Neuron (in vitro differentiated cells): ENCODE data around the gene ELFN2.

Experiments
- H2AFZ ChIP-seq: one replicate; pipeline ENCODE4 v1.6.1; 2013; ENCODE audit warnings: low read depth, mild to moderate bottlenecking, inconsistent platforms, low read length, moderate library complexity
- H3K27me3 ChIP-seq: one replicate; pipeline ENCODE4 v1.6.1; 2013; ENCODE audit warnings: low read length; ENCODE audit not compliant: insufficient read depth
- H3K36me3 ChIP-seq: one replicate; pipeline ENCODE4 v1.6.1; 2013; ENCODE audit warnings: low read length; ENCODE audit not compliant: insufficient read depth
- H3K4me1 ChIP-seq: one replicate; pipeline ENCODE4 v1.6.1; 2013; ENCODE audit warnings: low read length; ENCODE audit not compliant: insufficient read depth
- H3K4me3 ChIP-seq: 2 replicates; pipeline ENCODE4 v1.5.1; 2013; ENCODE audit warnings: mild to moderate bottlenecking, low read length, moderate library complexity
- H3K9me3 ChIP-seq: one replicate; pipeline ENCODE4 v1.6.1; 2013; ENCODE audit warnings: low read length

ELFN2 gene

GRCh38 chr22:37428649-37429586 lies 1.6 kb upstream of the ELFN2 start:
- Histone ChIP-seq H3K36me3 (no peaks in the 10 kb centered on the region), H3K27me3 (peaks cover 74% of the 10 kb centered on the region), H3K4me1 (peaks cover 4% of the 10 kb centered on the region), H3K4me3 (no peak overlapping the region), H2AFZ (no peak overlapping the region), H3K9me3 (peaks cover 2% of the 10 kb centered on the region)

- H3K9me3 ChIP-seq, result peaks cover 2% of the 10 kb centered on the region
- no peaks in the 10 kb centered on the region for H3K36me3 ChIP-seq
- H3K4me1 ChIP-seq, result peaks cover 4% of the 10 kb centered on the region
- peaks cover 83% of the 10 kb centered on the region for H3K27me3 ChIP-seq
- no peak overlapping the region for H2AFZ ChIP-seq
- no peak overlapping the region for H3K4me3 ChIP-seq
Observed at GRCh38 chr22:37427711-37428635, 694 bp upstream of the ELFN2 start.

GRCh38 chr22:37426706-37427134 lies 559 bp downstream of the ELFN2 start:
- H3K4me1 ChIP-seq, result peaks cover 4% of the 10 kb centered on the region
- no peak overlapping the region for H3K4me3 ChIP-seq
- no peaks in the 10 kb centered on the region for H3K36me3 ChIP-seq
- no peak overlapping the region for H2AFZ ChIP-seq
- H3K27me3 ChIP-seq, result peaks cover 78% of the 10 kb centered on the region
- H3K9me3 ChIP-seq, result no peaks in the 10 kb centered on the region

- Histone ChIP-seq H3K4me3 (no peak overlapping the region), H3K36me3 (no peaks in the 10 kb centered on the region), H3K9me3 (no peaks in the 10 kb centered on the region), H3K4me1 (peaks cover 4% of the 10 kb centered on the region), H2AFZ (no peak overlapping the region), H3K27me3 (peaks cover 80% of the 10 kb centered on the region)
Observed at GRCh38 chr22:37425800-37426705, 1.2 kb downstream of the ELFN2 start.

- Histone ChIP-seq H2AFZ (no peak overlapping the region), H3K4me1 (peaks cover 4% of the 10 kb centered on the region), H3K36me3 (no peaks in the 10 kb centered on the region), H3K4me3 (no peak overlapping the region), H3K27me3 (peaks cover 81% of the 10 kb centered on the region), H3K9me3 (no peaks in the 10 kb centered on the region)
Observed at GRCh38 chr22:37425369-37425768, 1.9 kb downstream of the ELFN2 start.

- Histone ChIP-seq H3K9me3 (no peaks in the 10 kb centered on the region), H3K4me3 (no peak overlapping the region), H2AFZ (no peak overlapping the region), H3K4me1 (peaks cover 16% of the 10 kb centered on the region), H3K27me3 (peaks cover 88% of the 10 kb centered on the region), H3K36me3 (no peaks in the 10 kb centered on the region)
Observed at GRCh38 chr22:37423283-37423682, 4.0 kb downstream of the ELFN2 start.

GRCh38 chr22:37421468-37421877 lies 5.8 kb downstream of the ELFN2 start:
- Histone ChIP-seq H2AFZ (no peak overlapping the region), H3K9me3 (no peaks in the 10 kb centered on the region), H3K4me1 (peaks cover 29% of the 10 kb centered on the region), H3K4me3 (no peak overlapping the region), H3K27me3 (peaks cover 83% of the 10 kb centered on the region), H3K36me3 (no peaks in the 10 kb centered on the region)

- Histone ChIP-seq H3K36me3 (no peaks in the 10 kb centered on the region), H3K4me1 (peaks cover 29% of the 10 kb centered on the region), H3K4me3 (no peak overlapping the region), H2AFZ (no peak overlapping the region), H3K27me3 (peaks cover 77% of the 10 kb centered on the region), H3K9me3 (no peaks in the 10 kb centered on the region)
Observed at GRCh38 chr22:37420686-37421467, 6.4 kb downstream of the ELFN2 start.

- H3K4me1 ChIP-seq, result peaks cover 29% of the 10 kb centered on the region
- H3K36me3 ChIP-seq, result no peaks in the 10 kb centered on the region
- peaks cover 70% of the 10 kb centered on the region for H3K27me3 ChIP-seq
- H3K9me3 ChIP-seq, result no peaks in the 10 kb centered on the region
- H2AFZ ChIP-seq, result no peak overlapping the region
- H3K4me3 ChIP-seq, result no peak overlapping the region
Observed at GRCh38 chr22:37419969-37420685, 7.2 kb downstream of the ELFN2 start.

GRCh38 chr22:37419370-37419968 lies 7.8 kb downstream of the ELFN2 start:
- Histone ChIP-seq H2AFZ (no peak overlapping the region), H3K36me3 (no peaks in the 10 kb centered on the region), H3K4me1 (peaks cover 29% of the 10 kb centered on the region), H3K27me3 (peaks cover 63% of the 10 kb centered on the region), H3K9me3 (no peaks in the 10 kb centered on the region), H3K4me3 (no peak overlapping the region)

- H3K27me3 ChIP-seq, result peaks cover 57% of the 10 kb centered on the region
- H3K4me3 ChIP-seq, result no peak overlapping the region
- H3K9me3 ChIP-seq, result no peaks in the 10 kb centered on the region
- no peaks in the 10 kb centered on the region for H3K36me3 ChIP-seq
- peaks cover 29% of the 10 kb centered on the region for H3K4me1 ChIP-seq
- no peak overlapping the region for H2AFZ ChIP-seq
Observed at GRCh38 chr22:37418627-37419369, 8.5 kb downstream of the ELFN2 start.
